Aorta (tissue), 5 donors: Measurements from ENCODE around the gene PHF1. TPM values are rescaled to one million over a fixed set of nuclear protein-coding genes. Genes with fewer than 3 reads are reported as not detected.

Source experiments
- ATAC-seq: fragments of 200-7000 bp; cut with Tn5 transposase; one replicate; pipeline ENCODE4 v1.9.1; 2022; ENCODE audit warnings: moderate library complexity; ENCODE audit not compliant: low FRiP score
- DNase-seq, 2 donors: peaks; one replicate each; pipeline ENCODE4 v3.0.0-alpha.2; 2020
- H3K27ac ChIP-seq, 2 donors: one replicate each; pipeline ENCODE4 v1.5.1; 2013; ENCODE audit warnings: low read length in 2 of 2, mild to moderate bottlenecking in 2 of 2, moderate library complexity in 2 of 2, control low read depth in 1 of 2, inconsistent platforms in 1 of 2, low read depth in 1 of 2
- H3K27me3 ChIP-seq, 2 donors: one replicate each; pipeline ENCODE4 v1.6.1; 2013; ENCODE audit warnings: control low read depth in 1 of 2, low read length in 1 of 2, mild to moderate bottlenecking in 1 of 2, moderate library complexity in 1 of 2; ENCODE audit not compliant: insufficient read depth in 2 of 2, control insufficient read depth in 1 of 2
- H3K36me3 ChIP-seq, 2 donors: one replicate each; pipeline ENCODE4 v1.6.1; 2013; ENCODE audit warnings: control low read depth in 1 of 2, low read length in 1 of 2, mild to moderate bottlenecking in 1 of 2; ENCODE audit not compliant: insufficient read depth in 2 of 2, control insufficient read depth in 1 of 2
- H3K4me1 ChIP-seq, 2 donors: one replicate each; pipeline ENCODE4 v1.6.1; 2013; ENCODE audit warnings: low read length in 2 of 2, control low read depth in 1 of 2, mild to moderate bottlenecking in 1 of 2, moderate library complexity in 1 of 2; ENCODE audit not compliant: insufficient read depth in 2 of 2, control insufficient read depth in 1 of 2
- H3K4me3 ChIP-seq, 2 donors: one replicate each; pipeline ENCODE4 v1.5.1; 2013; ENCODE audit warnings: low read length in 2 of 2, control low read depth in 1 of 2, mild to moderate bottlenecking in 1 of 2
- H3K9me3 ChIP-seq: one replicate; pipeline ENCODE4 v1.6.1; 2013; ENCODE audit warnings: mild to moderate bottlenecking, low read length; ENCODE audit not compliant: control insufficient read depth
- WGBS, 2 donors: extraction: QIAGEN DNeasy Blood & Tissue Kit; methylation state at CpG; one replicate each; pipeline ENCODE4 v1.1.7; 2013; 5-methylcytosine and 5-hydroxymethylcytosine counted together
- intact Hi-C, 2 donors: fragments of 100-400 bp; cut with DNase I; formaldehyde crosslinking; loops; one replicate each; pipeline versions ENCODE4 v1.14.2 to v1.15.0; 2022
- polyA plus RNA-seq, 2 donors: library from polyadenylated mRNA; stranded (reverse); fragments of 200-250 nt; gene quantifications; one replicate each; pipeline ENCODE4 v1.2.3, GENCODE V29; 2013
- total RNA-seq, 2 donors: library from RNA; stranded (reverse); fragmentation: NEBNext Ultra II Directional; extraction: Animal tissue kit (Norgen Biotek cat#: 25700); gene quantifications; one replicate each; pipeline ENCODE4 v1.2.1, GENCODE V29; 2021
- donor health status: healthy with polysubstance abuse.
- donor health status: Bipolar disorder and iron deficiency.
- donor health status: DM: no; HTN: no; CAD: no.
- donor health status: DM: no; HTN: no; CAD: no.
- donor health status: DM: yes; HTN: yes; CAD: no.

Gene PHF1
- total and polyA plus RNA-seq, 4 donors: 49.8 to 218 (median 89.6) TPM

GRCh38 chr6:33413241-33414120, 2.7 kb downstream of the PHF1 start:
- peaks cover 0 to 3% of the 10 kb centered on the region in 2 donors for H3K36me3 ChIP-seq
- 83% methylated on average over 14 of the region's 14 CpGs for WGBS, 2 donors
- peak overlapping the region in 1 of 2 donors; percentile 6 for H3K27ac ChIP-seq
- no peaks in the 10 kb centered on the region for H3K9me3 ChIP-seq
- intact Hi-C loops: loop anchor here in 1 of 2 donors (5.0 to 10.0 kb wide), 5 partner anchors 39 to 1759 kb away; partner anchors contain the start of genes APOM, B3GALT4, BAG6 and HSD17B8
- H3K4me3 ChIP-seq: no peak overlapping the region
- ATAC-seq: no peak
- H3K4me1 ChIP-seq: no peaks in the 10 kb centered on the region
- DNase-seq: no peak
- no peaks in the 10 kb centered on the region for H3K27me3 ChIP-seq

DNA sequence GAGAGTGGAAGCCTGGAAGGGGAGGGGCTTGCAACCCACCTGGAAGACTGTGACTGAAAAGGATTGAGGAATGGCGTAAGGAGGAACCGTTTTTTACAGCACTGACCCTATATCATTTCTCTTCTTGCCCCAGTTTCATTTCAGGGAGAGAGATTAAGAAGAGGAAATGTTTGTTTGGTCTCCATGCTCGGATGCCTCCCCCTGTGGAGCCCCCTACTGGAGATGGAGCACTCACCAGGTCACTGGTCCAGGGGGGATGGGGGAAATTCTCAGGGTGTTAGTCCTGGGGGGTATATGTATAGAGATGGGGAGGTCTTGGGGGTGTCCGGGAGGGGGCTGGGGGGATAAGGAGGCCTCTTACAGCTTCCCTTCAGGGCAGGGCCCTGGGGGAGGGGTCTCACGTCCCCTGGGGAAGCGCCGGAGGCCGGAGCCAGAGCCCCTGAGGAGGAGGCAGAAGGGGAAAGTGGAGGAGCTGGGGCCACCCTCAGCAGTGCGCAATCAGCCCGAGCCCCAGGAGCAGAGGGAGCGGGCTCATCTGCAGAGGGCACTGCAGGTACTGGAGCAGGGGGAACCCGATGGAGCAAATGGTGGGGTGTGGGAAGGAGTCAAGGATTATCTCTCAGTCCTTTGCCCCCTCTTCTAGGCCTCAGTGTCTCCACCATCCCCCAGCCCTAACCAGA, 3.9 kb downstream of the PHF1 start:
- 65 to 72% methylated on average over 10 to 12 of the region's 12 CpGs for WGBS, 2 donors
- H3K9me3 ChIP-seq: no peaks in the 10 kb centered on the region
- H3K4me3 ChIP-seq: no peak overlapping the region
- peaks cover 0 to 3% of the 10 kb centered on the region in 2 donors for H3K36me3 ChIP-seq
- DNase-seq (no peak), ATAC-seq (no peak)
- no peaks in the 10 kb centered on the region for H3K27me3 ChIP-seq
- intact Hi-C loops: loop anchor here in 1 of 2 donors (5.0 to 10.0 kb wide), 5 partner anchors 38 to 1760 kb away; partner anchors contain the start of genes APOM, B3GALT4, BAG6 and HSD17B8
- no peaks in the 10 kb centered on the region for H3K4me1 ChIP-seq
- no peak overlapping the region for H3K27ac ChIP-seq

DNA sequence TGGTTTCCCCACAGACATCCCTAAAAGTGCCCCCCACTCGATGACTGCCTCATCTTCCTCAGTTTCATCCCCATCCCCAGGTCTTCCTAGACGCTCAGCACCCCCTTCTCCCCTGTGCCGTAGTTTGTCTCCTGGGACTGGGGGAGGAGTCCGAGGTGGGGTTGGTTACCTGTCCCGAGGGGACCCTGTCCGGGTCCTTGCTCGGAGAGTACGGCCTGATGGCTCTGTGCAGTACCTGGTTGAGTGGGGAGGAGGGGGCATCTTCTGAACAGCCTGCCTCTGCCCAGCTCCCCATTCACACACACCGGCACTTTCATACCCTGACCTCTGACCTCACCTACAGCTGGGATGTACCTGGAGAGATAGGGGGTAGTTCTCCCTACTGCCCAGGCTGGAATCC, 5.0 kb downstream of the PHF1 start:
- H3K4me1 ChIP-seq: no peaks in the 10 kb centered on the region
- H3K27ac ChIP-seq: no peak overlapping the region
- intact Hi-C loops: loop anchor here in 1 of 2 donors (2.0 to 10.0 kb wide), 4 partner anchors 95 to 1761 kb away; partner anchors contain the start of genes APOM, BAG6, HSD17B8 and RING1
- no peak for ATAC-seq
- H3K27me3 ChIP-seq: no peaks in the 10 kb centered on the region
- H3K36me3 ChIP-seq: peaks cover 0 to 3% of the 10 kb centered on the region in 2 donors
- H3K4me3 ChIP-seq: no peak overlapping the region
- no peaks in the 10 kb centered on the region for H3K9me3 ChIP-seq
- WGBS, 2 donors: 69% methylated on average over 9 of the region's 9 CpGs
- no peak for DNase-seq

GRCh38 chr6:33416386-33417127, 5.7 kb downstream of the PHF1 start:
- ATAC-seq (no peak), DNase-seq (no peak)
- Histone ChIP-seq H3K27me3 (no peaks in the 10 kb centered on the region), H3K4me1 (no peaks in the 10 kb centered on the region), H3K27ac (no peak overlapping the region), H3K36me3 (peaks cover 0 to 3% of the 10 kb centered on the region in 2 donors), H3K9me3 (no peaks in the 10 kb centered on the region), H3K4me3 (peak overlapping the region in 1 of 2 donors; percentile 40)
- WGBS, 2 donors: 42 to 46% methylated on average over 12 of the region's 12 CpGs
- intact Hi-C loops: loop anchor here in 1 of 2 donors (2.0 to 10.0 kb wide), 4 partner anchors 96 to 1762 kb away; partner anchors contain the start of genes APOM, BAG6, HSD17B8 and RING1

GRCh38 chr6:33417128-33417902, 6.5 kb downstream of the PHF1 start:
- peaks cover 0 to 3% of the 10 kb centered on the region in 2 donors for H3K36me3 ChIP-seq
- WGBS, 2 donors: 0 to 1% methylated on average over 25 of the region's 25 CpGs
- DNase-seq (no peak), ATAC-seq (no peak)
- H3K4me3 ChIP-seq: peak overlapping the region; percentile 40 to 68
- H3K9me3 ChIP-seq: no peaks in the 10 kb centered on the region
- H3K27me3 ChIP-seq: no peaks in the 10 kb centered on the region
- peak overlapping the region in 1 of 2 donors; percentile 81 for H3K27ac ChIP-seq
- intact Hi-C loops: loop anchor here in 1 of 2 donors (2.0 to 10.0 kb wide), 4 partner anchors 97 to 1763 kb away; partner anchors contain the start of genes APOM, BAG6, HSD17B8 and RING1
- H3K4me1 ChIP-seq: no peaks in the 10 kb centered on the region

- H3K36me3 ChIP-seq: no peaks in the 10 kb centered on the region
- peak within 1 kb of the TSS; percentile 25 to 93 for H3K27ac ChIP-seq
- H3K27me3 ChIP-seq: no peaks in the 10 kb centered on the region
- peak within 1 kb of the TSS; percentile 40 to 68 for H3K4me3 ChIP-seq
- no peaks in the 10 kb centered on the region for H3K4me1 ChIP-seq
- intact Hi-C loops: loop anchor here in 1 of 2 donors (2.0 to 10.0 kb wide), 4 partner anchors 97 to 1763 kb away; partner anchors contain the start of genes APOM, BAG6, HSD17B8 and RING1
- DNase-seq (peak; percentile 100), ATAC-seq (peak; percentile 96)
- H3K9me3 ChIP-seq: no peaks in the 10 kb centered on the region
- WGBS, 2 donors: 0 to 1% methylated on average over 51 of the region's 51 CpGs
Observed at GRCh38 chr6:33417903-33418689, 7.3 kb downstream of the PHF1 start, which contains the start of gene CUTA. Gene CUTA, minus strand, starts transcription at chr6:33418107. Its CDS starts 107 bp downstream, at chr6:33418000.

DNA sequence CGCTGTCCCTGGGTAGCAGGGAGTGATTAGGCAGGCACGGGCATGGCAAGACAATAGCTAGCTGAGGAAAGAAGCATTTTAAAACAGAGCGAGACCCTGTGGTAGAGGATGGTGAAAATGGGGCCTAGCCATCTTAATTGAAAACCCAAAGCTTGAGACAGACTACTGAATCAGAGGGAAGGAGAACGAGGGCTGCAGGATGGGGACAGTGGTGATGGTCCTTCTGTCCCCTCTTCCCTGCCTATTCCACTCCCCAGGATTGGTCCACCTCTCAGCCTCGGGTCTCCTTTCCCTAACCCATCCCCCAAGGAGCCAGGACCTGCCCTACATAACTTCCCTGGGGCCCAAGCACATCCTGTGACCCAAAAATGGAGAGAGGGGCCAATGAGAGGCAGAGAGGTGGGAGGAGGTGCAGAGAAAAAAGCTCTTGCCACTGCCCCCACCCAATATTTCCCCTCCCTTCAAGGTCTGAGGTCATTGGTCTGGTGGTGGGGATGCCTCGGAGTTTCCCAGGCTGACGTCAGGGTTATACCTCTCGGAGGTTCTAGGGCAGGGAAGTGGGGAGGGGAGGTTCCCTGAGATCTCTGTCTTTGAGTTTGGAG, 8.0 kb downstream of the PHF1 start:
- no peak for DNase-seq
- intact Hi-C loops: loop anchor here in 1 of 2 donors (10.0 kb wide), 3 partner anchors 156 to 1764 kb away; partner anchors contain the start of genes APOM, BAG6, HSD17B8 and RING1
- no peak for ATAC-seq
- Histone ChIP-seq H3K27me3 (no peaks in the 10 kb centered on the region), H3K27ac (peak overlapping the region; percentile 25 to 93), H3K4me1 (no peaks in the 10 kb centered on the region), H3K4me3 (peak overlapping the region in 1 of 2 donors; percentile 49), H3K36me3 (no peaks in the 10 kb centered on the region), H3K9me3 (no peaks in the 10 kb centered on the region)
- WGBS, 2 donors: 31 to 43% methylated on average over 7 to 8 of the region's 8 CpGs
